Measurements from ENCODE around the gene ZCCHC14. TPM values are rescaled to one million over a fixed set of nuclear protein-coding genes. Genes with fewer than 3 reads are reported as not detected.
"Not testable (repeated sequence)": the region's sequence is repeated elsewhere in the genome, so short reads cannot be mapped to it uniquely, and the experiment has no call there.

The ZCCHC14 gene
- total and polyA plus RNA-seq, 5 donors, result 11.1 to 29.4 (median 22.8) TPM

GRCh38 chr16:87390641-87391323 is 102.0 kb downstream of the ZCCHC14 start:
- WGBS, result 97% methylated on average over 24 of the region's 24 CpGs
- H3K4me3 ChIP-seq (ENCODE audit: low read length), result no peak overlapping the region
- intact Hi-C loops (cut with DNase I), result loop anchor here in 2 of 4 donors (10.0 kb wide), 2 partner anchors 244 to 374 kb away; partner anchors contain the start of gene KLHDC4 (in 1 of the 2)

GRCh38 chr16:87389914-87390313 is 102.9 kb downstream of the ZCCHC14 start:
- intact Hi-C loops (cut with DNase I), result loop anchor here in 2 of 4 donors (10.0 kb wide), 2 partner anchors 245 to 375 kb away; partner anchors contain the start of gene KLHDC4 (in 1 of the 2)
- not testable (repeated sequence) for H3K27ac ChIP-seq (ENCODE audit: low read length); H3K4me3 ChIP-seq (ENCODE audit: low read length); H3K9me3 ChIP-seq (ENCODE audit: control insufficient read depth, low read length); H3K27me3 ChIP-seq (ENCODE audit: control insufficient read depth, insufficient read depth); DNase-seq; ATAC-seq; H3K4me1 ChIP-seq (ENCODE audit: control insufficient read depth, insufficient read depth, low read length)
- whole genome bisulfite sequencing, result 95% methylated on average over 9 of the region's 9 CpGs

More at GRCh38 chr16:87390641-87391323, 102.0 kb downstream of the ZCCHC14 start:
- Histone ChIP-seq H3K27me3 (ENCODE audit: control insufficient read depth, insufficient read depth) (no peaks in the 10 kb centered on the region), H3K9me3 (ENCODE audit: control insufficient read depth, low read length) (no peaks in the 10 kb centered on the region), H3K4me1 (ENCODE audit: control insufficient read depth, insufficient read depth, low read length) (peaks cover 6% of the 10 kb centered on the region), H3K27ac (ENCODE audit: low read length) (peak overlapping the region; percentile 94)
- DNase-seq, result peak in 1 of 3 donors; percentile 71
- no peak for ATAC-seq

GRCh38 chr16:87389245-87389644 is 103.6 kb downstream of the ZCCHC14 start:
- Histone ChIP-seq H3K27me3 (ENCODE audit: control insufficient read depth, insufficient read depth) (no peaks in the 10 kb centered on the region), H3K4me1 (ENCODE audit: control insufficient read depth, insufficient read depth, low read length) (peaks cover 6% of the 10 kb centered on the region), H3K4me3 (ENCODE audit: low read length) (no peak overlapping the region), H3K9me3 (ENCODE audit: control insufficient read depth, low read length) (no peaks in the 10 kb centered on the region), H3K27ac (ENCODE audit: low read length) (peak overlapping the region; percentile 62)
- 90% methylated on average over 5 of the region's 5 CpGs for WGBS
- intact Hi-C loops (cut with DNase I), result no loop called here
- DNase-seq, result no peak
- ATAC-seq, result no peak

GRCh38 chr16:87388818-87389134 is 104.0 kb downstream of the ZCCHC14 start:
- intact Hi-C loops (cut with DNase I), result no loop called here
- DNase-seq, result no peak
- Histone ChIP-seq H3K27ac (ENCODE audit: low read length) (no peak overlapping the region), H3K4me1 (ENCODE audit: control insufficient read depth, insufficient read depth, low read length) (peaks cover 6% of the 10 kb centered on the region), H3K27me3 (ENCODE audit: control insufficient read depth, insufficient read depth) (no peaks in the 10 kb centered on the region), H3K9me3 (ENCODE audit: control insufficient read depth, low read length) (no peaks in the 10 kb centered on the region), H3K4me3 (ENCODE audit: low read length) (peak overlapping the region; percentile 22)
- no peak for ATAC-seq
- WGBS, result 27% methylated on average over 1 of the region's 1 CpG

GRCh38 chr16:87387942-87388817 is 104.6 kb downstream of the ZCCHC14 start:
- Histone ChIP-seq H3K27me3 (ENCODE audit: control insufficient read depth, insufficient read depth) (no peaks in the 10 kb centered on the region), H3K4me3 (ENCODE audit: low read length) (peak overlapping the region; percentile 22), H3K9me3 (ENCODE audit: control insufficient read depth, low read length) (no peaks in the 10 kb centered on the region), H3K27ac (ENCODE audit: low read length) (peak overlapping the region; percentile 99), H3K4me1 (ENCODE audit: control insufficient read depth, insufficient read depth, low read length) (peaks cover 3% of the 10 kb centered on the region)
- DNase-seq (peak; percentile 92 to 94 (median 93)), ATAC-seq (peak; percentile 77 to 78)
- intact Hi-C loops (cut with DNase I), result no loop called here
- WGBS, result 7% methylated on average over 18 of the region's 18 CpGs

GRCh38 chr16:87384875-87385167 is 108.0 kb downstream of the ZCCHC14 start:
- H3K4me1 ChIP-seq (ENCODE audit: control insufficient read depth, insufficient read depth, low read length); H3K27me3 ChIP-seq (ENCODE audit: control insufficient read depth, insufficient read depth); ATAC-seq; DNase-seq; H3K4me3 ChIP-seq (ENCODE audit: low read length); H3K9me3 ChIP-seq (ENCODE audit: control insufficient read depth, low read length): not testable (repeated sequence)
- intact Hi-C loops (cut with DNase I), result loop anchor here in 3 of 4 donors (5.0 kb wide), 2 partner anchors 58 to 63 kb away; no protein-coding TSS in a partner anchor
- WGBS, result 83% methylated on average over 12 of the region's 12 CpGs
- peak overlapping the region; percentile 87 for H3K27ac ChIP-seq (ENCODE audit: low read length)

GRCh38 chr16:87384162-87384874 is 108.5 kb downstream of the ZCCHC14 start:
- ATAC-seq, result peak; percentile 49 to 58
- peak; percentile 62 to 87 (median 86) for DNase-seq
- Histone ChIP-seq H3K4me3 (ENCODE audit: low read length) (peak overlapping the region; percentile 73), H3K27me3 (ENCODE audit: control insufficient read depth, insufficient read depth) (no peaks in the 10 kb centered on the region), H3K9me3 (ENCODE audit: control insufficient read depth, low read length) (no peaks in the 10 kb centered on the region), H3K27ac (ENCODE audit: low read length) (peak overlapping the region; percentile 87), H3K4me1 (ENCODE audit: control insufficient read depth, insufficient read depth, low read length) (peaks cover 9% of the 10 kb centered on the region)
- 4% methylated on average over 64 of the region's 64 CpGs for WGBS
- intact Hi-C loops (cut with DNase I), result loop anchor here in 3 of 4 donors (5.0 kb wide), 2 partner anchors 57 to 62 kb away; no protein-coding TSS in a partner anchor

- intact Hi-C loops (cut with DNase I), result loop anchor here in 3 of 4 donors (5.0 kb wide), 2 partner anchors 56 to 61 kb away; no protein-coding TSS in a partner anchor
- Histone ChIP-seq H3K4me1 (ENCODE audit: control insufficient read depth, insufficient read depth, low read length) (peaks cover 12% of the 10 kb centered on the region), H3K4me3 (ENCODE audit: low read length) (peak within 1 kb of the TSS; percentile 73), H3K9me3 (ENCODE audit: control insufficient read depth, low read length) (no peaks in the 10 kb centered on the region), H3K27ac (ENCODE audit: low read length) (peak within 1 kb of the TSS; percentile 87), H3K27me3 (ENCODE audit: control insufficient read depth, insufficient read depth) (no peaks in the 10 kb centered on the region)
- ATAC-seq, result peak; percentile 91 to 93
- DNase-seq, result peak; percentile 87 to 95 (median 94)
- under 1% methylated on average over 92 of the region's 92 CpGs for WGBS
Observed at GRCh38 chr16:87383505-87384161, 109.2 kb downstream of the ZCCHC14 start, which contains the start of gene FBXO31. Gene FBXO31, minus strand, starts transcription at chr16:87383776. Its CDS starts 32 bp downstream, at chr16:87383744.

- Histone ChIP-seq H3K4me3 (ENCODE audit: low read length) (peak overlapping the region; percentile 73), H3K4me1 (ENCODE audit: control insufficient read depth, insufficient read depth, low read length) (peaks cover 12% of the 10 kb centered on the region), H3K27ac (ENCODE audit: low read length) (peak overlapping the region; percentile 89), H3K27me3 (ENCODE audit: control insufficient read depth, insufficient read depth) (no peaks in the 10 kb centered on the region), H3K9me3 (ENCODE audit: control insufficient read depth, low read length) (no peaks in the 10 kb centered on the region)
- WGBS, result 20% methylated on average over 17 of the region's 17 CpGs
- DNase-seq, result no peak
- intact Hi-C loops (cut with DNase I), result loop anchor here in 3 of 4 donors (5.0 kb wide), 2 partner anchors 55 to 60 kb away; no protein-coding TSS in a partner anchor
- no peak for ATAC-seq
Observed at GRCh38 chr16:87382023-87382785, 110.6 kb downstream of the ZCCHC14 start.

All from right cardiac atrium (tissue), 5 donors.